ENCODE data around the gene TNFRSF19. TPM values are rescaled to one million over a fixed set of nuclear protein-coding genes. Genes with fewer than 3 reads are reported as not detected.

TNFRSF19 gene
- total RNA-seq, 2 donors from 2014 or later = 21.2 to 74.1 TPM

GRCh38 chr13:23629566-23630272, 59.5 kb downstream of the TNFRSF19 start:
- H3K27ac ChIP-seq = peak overlapping the region; percentile 51 to 60
- intact Hi-C loops (cut with DNase I) = loop anchor here (5.0 kb wide), 1 partner anchor 43 kb away; no protein-coding TSS in a partner anchor

GRCh38 chr13:23630349-23631093, 60.3 kb downstream of the TNFRSF19 start:
- H3K4me1 ChIP-seq (replicated peaks) = peaks cover 20% of the 10 kb centered on the region
- no peak for TF ChIP-seq POLR2AphosphoS5 (IDR thresholded peaks at IDR 0.05)
- no peak for TF ChIP-seq CTCF (IDR thresholded peaks at IDR 0.05)
- TF ChIP-seq POLR2A (IDR thresholded peaks at IDR 0.05) = no peak
- peak overlapping the region; percentile 51 to 60 for H3K27ac ChIP-seq
- no peaks in the 10 kb centered on the region for H3K27me3 ChIP-seq (replicated peaks; ENCODE audit: insufficient read depth)
- intact Hi-C loops (cut with DNase I) = no loop called here
- H3K4me3 ChIP-seq = no peak overlapping the region
- no peaks in the 10 kb centered on the region for H3K9me3 ChIP-seq
- no peaks in the 10 kb centered on the region for H3K36me3 ChIP-seq
- no peak for DNase-seq (ENCODE audit: low spot score)
- 24% methylated on average over 5 of the region's 5 CpGs for WGBS

More at GRCh38 chr13:23629566-23630272, 59.5 kb downstream of the TNFRSF19 start:
- TF ChIP-seq POLR2A (IDR thresholded peaks at IDR 0.05) (no peak), POLR2AphosphoS5 (IDR thresholded peaks at IDR 0.05) (peak; percentile 50), CTCF (IDR thresholded peaks at IDR 0.05) (no peak)
- no peaks in the 10 kb centered on the region for H3K36me3 ChIP-seq
- 55% methylated on average over 6 of the region's 6 CpGs for WGBS
- H3K9me3 ChIP-seq = no peaks in the 10 kb centered on the region
- peak; percentile 74 for DNase-seq (ENCODE audit: low spot score)
- H3K27me3 ChIP-seq (replicated peaks; ENCODE audit: insufficient read depth) = no peaks in the 10 kb centered on the region
- H3K4me3 ChIP-seq = no peak overlapping the region
- H3K4me1 ChIP-seq (replicated peaks) = peaks cover 20% of the 10 kb centered on the region

- Histone ChIP-seq H3K4me3 (no peak overlapping the region), H3K27ac (peak overlapping the region in 1 of 2 donors; percentile 60), H3K4me1 (replicated peaks) (peaks cover 20% of the 10 kb centered on the region), H3K27me3 (replicated peaks; ENCODE audit: insufficient read depth) (no peaks in the 10 kb centered on the region), H3K9me3 (no peaks in the 10 kb centered on the region), H3K36me3 (no peaks in the 10 kb centered on the region)
- intact Hi-C loops (cut with DNase I) = no loop called here
- TF ChIP-seq POLR2AphosphoS5 (IDR thresholded peaks at IDR 0.05) (no peak), POLR2A (IDR thresholded peaks at IDR 0.05) (no peak), CTCF (IDR thresholded peaks at IDR 0.05) (no peak)
- DNase-seq (ENCODE audit: low spot score) = no peak
- 54% methylated on average over 6 of the region's 6 CpGs for WGBS
These were observed 61.3 kb downstream of the TNFRSF19 start for GRCh38 chr13:23631311-23632047.

GRCh38 chr13:23632048-23632582, 61.9 kb downstream of the TNFRSF19 start:
- TF ChIP-seq POLR2A (IDR thresholded peaks at IDR 0.05) (no peak), POLR2AphosphoS5 (IDR thresholded peaks at IDR 0.05) (no peak), CTCF (IDR thresholded peaks at IDR 0.05) (no peak)
- Histone ChIP-seq H3K36me3 (no peaks in the 10 kb centered on the region), H3K4me1 (replicated peaks) (peaks cover 20% of the 10 kb centered on the region), H3K4me3 (no peak overlapping the region), H3K9me3 (no peaks in the 10 kb centered on the region), H3K27ac (peak overlapping the region in 1 of 2 donors; percentile 31), H3K27me3 (replicated peaks; ENCODE audit: insufficient read depth) (no peaks in the 10 kb centered on the region)
- no peak for DNase-seq (ENCODE audit: low spot score)
- WGBS = 16% methylated on average over 1 of the region's 1 CpG
- intact Hi-C loops (cut with DNase I) = no loop called here

All from prostate gland (tissue), 2 donors.